GM12892 (cell line): Measurements from ENCODE around the gene VPS8. TPM values are rescaled to one million over a fixed set of nuclear protein-coding genes. Genes with fewer than 3 reads are reported as not detected.

Source experiments
- DNase-seq: peaks from one replicate; pipeline ENCODE4 v3.0.0; 2011; ENCODE audit not compliant: insufficient read length
- FAIRE-seq: peaks from 2 replicates; lab custom pipeline; 2011; peaks lifted over from hg19 to GRCh38; lab: Jason Lieb, UNC
- POLR2A ChIP-seq: IDR thresholded peaks from 2 replicates; pipeline ENCODE4 v1.6.1; 2011; ENCODE audit warnings: low read depth, low read length, control low read depth
- POLR2AphosphoS5 ChIP-seq: IDR thresholded peaks from 2 replicates; pipeline ENCODE4 v1.6.1; 2011; ENCODE audit warnings: low read depth, low read length, control low read depth
- TAF1 ChIP-seq: IDR thresholded peaks from 2 replicates; pipeline ENCODE4 v1.6.1; 2011; ENCODE audit warnings: low read depth, mild to moderate bottlenecking, control low read depth, low read length, borderline replicate concordance
- polyA plus RNA-seq: library from polyadenylated mRNA; unstranded; fragments of >200 nt; gene quantifications from one replicate; pipeline ENCODE4 v1.2.1, GENCODE V29; 2012; ENCODE audit warnings: missing spikeins, inconsistent platforms; ENCODE audit not compliant: missing spikeins

The VPS8 gene
- polyA plus RNA-seq, result 13.2 TPM

GRCh38 chr3:184811999-184812661 lies at the start of gene VPS8:
TSS of gene VPS8 (plus strand) at chr3:184812166. CDS start at chr3:184824633, 12,467 bp downstream.
- DNase-seq (peak; percentile 74), FAIRE-seq (peak; percentile 100)

DNA sequence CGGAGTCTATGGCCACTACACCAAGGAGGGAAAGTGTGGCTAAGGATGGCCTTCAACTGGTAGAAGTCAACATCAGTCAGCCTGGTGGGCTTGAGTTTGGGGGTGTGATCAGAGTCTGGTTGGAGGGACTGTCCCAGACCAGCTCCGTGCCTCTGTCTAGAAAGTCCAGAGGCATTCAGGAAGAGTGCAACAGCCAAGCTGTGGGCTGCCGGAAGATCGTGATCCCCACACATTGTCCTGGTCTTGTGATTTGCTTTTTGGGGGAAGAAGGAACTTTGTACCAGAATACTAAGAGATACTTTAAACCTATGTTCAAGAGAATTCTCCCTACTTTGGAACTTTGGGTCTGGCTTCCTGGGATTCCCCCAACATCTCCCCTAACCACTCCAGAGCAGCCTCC lies 47.8 kb upstream of the VPS8 start:
- DNase-seq (no peak), FAIRE-seq (no peak)
- TF ChIP-seq TAF1 (no peak), POLR2AphosphoS5 (no peak), POLR2A (no peak)

More at GRCh38 chr3:184811999-184812661, at the start of gene VPS8:
- TF ChIP-seq POLR2AphosphoS5, result peak; percentile 69
- TF ChIP-seq POLR2A, result peak; percentile 87
- peak; percentile 28; the same call in 1 of the 2 replicates for TF ChIP-seq TAF1

DNA sequence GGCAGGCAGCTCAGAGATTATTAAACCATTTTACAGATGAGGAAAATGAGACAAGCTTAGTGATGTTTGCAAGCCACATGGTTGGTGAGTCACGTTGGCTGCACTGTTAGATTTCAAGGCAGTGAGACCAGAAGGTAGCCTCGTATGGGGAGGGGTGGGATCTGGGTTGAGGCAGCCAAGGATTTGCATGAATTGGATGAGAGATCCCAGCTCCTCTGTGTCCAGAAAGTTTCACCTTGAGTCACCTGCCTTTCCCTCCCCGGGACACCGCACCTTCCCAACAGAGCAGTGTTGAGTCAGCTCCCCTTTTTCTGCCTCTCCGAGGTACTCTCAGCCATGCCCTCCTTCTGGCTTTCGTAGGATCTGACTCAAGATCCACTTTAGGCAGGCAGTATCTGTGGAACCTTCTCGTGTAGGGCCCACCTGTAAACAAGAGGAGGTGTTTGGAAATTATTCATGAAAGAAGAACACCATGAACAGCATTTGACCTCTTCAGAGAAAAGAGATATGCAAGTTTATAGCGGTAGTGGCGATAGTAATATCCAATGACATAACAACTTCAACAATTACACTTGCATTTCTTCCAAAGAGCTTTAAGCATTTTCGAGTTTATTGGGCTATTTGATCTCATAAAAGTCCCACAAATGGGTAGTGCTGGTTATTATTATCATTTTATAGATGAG lies 46.8 kb upstream of the VPS8 start:
- DNase-seq (no peak), FAIRE-seq (no peak)
- TF ChIP-seq POLR2AphosphoS5 (no peak), TAF1 (no peak), POLR2A (no peak)

GRCh38 chr3:184765730-184766074 lies 46.3 kb upstream of the VPS8 start:
- no peak for FAIRE-seq
- no peak for DNase-seq
- no peak for TF ChIP-seq POLR2AphosphoS5
- no peak for TF ChIP-seq POLR2A
- TF ChIP-seq TAF1, result no peak

DNA sequence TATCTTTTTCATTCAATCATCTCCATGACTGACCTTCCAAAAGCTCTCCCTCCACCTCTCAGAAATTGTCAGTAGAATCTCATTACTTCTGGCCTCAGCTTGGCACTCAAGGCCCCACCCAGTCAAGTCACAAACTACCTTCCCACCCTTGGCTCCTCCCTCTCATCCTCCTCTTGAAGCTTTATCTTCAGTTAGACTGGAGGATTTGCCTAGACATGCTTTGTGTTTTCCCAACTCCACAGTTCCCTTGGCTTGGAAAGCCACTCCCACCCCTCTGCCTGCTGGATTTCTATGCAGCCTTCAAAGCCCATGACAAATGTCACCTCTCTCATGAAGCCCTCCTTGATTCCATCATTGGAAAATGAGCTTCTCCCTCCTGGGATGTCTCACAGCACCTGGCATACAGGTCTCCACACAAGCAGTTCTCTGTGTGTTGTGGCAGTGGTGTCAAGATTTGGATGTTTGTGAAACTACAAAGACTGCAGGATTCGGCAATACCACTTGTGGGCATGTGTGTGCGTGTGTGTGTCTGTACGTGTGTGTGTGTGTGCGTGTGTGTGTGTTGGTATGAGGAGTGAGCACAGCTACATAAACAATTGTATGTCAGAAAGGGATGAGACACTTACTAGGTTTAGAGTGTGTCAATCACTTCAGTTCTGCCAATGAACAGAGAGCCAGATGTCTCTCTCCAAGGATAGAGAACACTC lies 45.3 kb upstream of the VPS8 start:
- no peak for FAIRE-seq
- DNase-seq, result no peak
- TF ChIP-seq POLR2A (no peak), TAF1 (no peak), POLR2AphosphoS5 (no peak)

DNA sequence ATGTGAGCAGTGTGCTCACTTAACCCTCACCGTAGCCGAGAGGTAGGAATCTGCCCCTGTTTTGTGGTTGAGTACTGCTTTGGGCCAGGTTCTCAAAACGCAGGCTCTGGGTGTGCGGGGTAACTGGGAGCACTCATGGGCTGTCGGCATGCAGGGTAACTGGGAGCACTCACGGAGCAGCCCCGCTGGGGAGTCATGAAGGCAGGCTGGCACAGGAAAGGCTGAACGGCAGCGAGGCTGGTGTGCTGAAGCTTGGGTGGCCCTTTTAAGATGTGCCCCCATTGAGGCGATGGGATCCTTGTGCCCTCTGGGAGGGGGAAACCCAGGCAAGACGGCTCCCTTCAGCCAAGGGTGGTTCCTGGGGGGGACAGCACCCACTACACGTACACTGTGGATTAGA lies 44.6 kb upstream of the VPS8 start:
- FAIRE-seq, result no peak
- TF ChIP-seq TAF1 (no peak), POLR2A (no peak), POLR2AphosphoS5 (no peak)

GRCh38 chr3:184769382-184770170 lies 42.4 kb upstream of the VPS8 start:
- no peak for DNase-seq
- FAIRE-seq, result no peak
- TF ChIP-seq POLR2A (no peak), TAF1 (no peak), POLR2AphosphoS5 (no peak)

More for the DNA sequence above, 44.6 kb upstream of the VPS8 start:
- DNase-seq, result no peak

GRCh38 chr3:184770541-184770940 lies 41.4 kb upstream of the VPS8 start:
- TF ChIP-seq POLR2AphosphoS5 (no peak), TAF1 (no peak), POLR2A (no peak)
- FAIRE-seq (no peak), DNase-seq (no peak)

- DNase-seq (no peak), FAIRE-seq (no peak)
- no peak for TF ChIP-seq POLR2A
- no peak for TF ChIP-seq POLR2AphosphoS5
- no peak for TF ChIP-seq TAF1
Measured at GRCh38 chr3:184771301-184772127, 40.5 kb upstream of the VPS8 start.

- TF ChIP-seq TAF1 (no peak), POLR2AphosphoS5 (no peak), POLR2A (no peak)
- DNase-seq, result no peak
- FAIRE-seq, result no peak
Measured at GRCh38 chr3:184772667-184773272, 39.2 kb upstream of the VPS8 start.
